MM.1S (cell line): Measurements from ENCODE around the gene BRD4.

ENCODE experiments used
- DNase-seq: peaks from one replicate; pipeline ENCODE4 v3.0.0-alpha.2; 2015
- H2AFZ ChIP-seq: fragments of 300-600 bp; sonication (generic); 2 replicates; pipeline ENCODE4 v1.6.0; 2016; ENCODE audit warnings: antibody characterized with exemption, low read length
- H3F3A ChIP-seq: fragments of 300-600 bp; sonication (generic); 2 replicates; pipeline ENCODE4 v1.6.1; 2016; ENCODE audit warnings: mild to moderate bottlenecking, antibody characterized with exemption, low read length, moderate library complexity, mixed read lengths; ENCODE audit not compliant: insufficient read depth
- H3K27ac ChIP-seq: fragments of 300-600 bp; sonication (generic); 2 replicates; pipeline ENCODE4 v1.5.1; 2016; ENCODE audit warnings: mild to moderate bottlenecking, low read length
- H3K27me3 ChIP-seq: fragments of 300-600 bp; sonication (generic); replicated peaks from 2 replicates; pipeline ENCODE4 v1.6.0; 2016; ENCODE audit warnings: low read length; ENCODE audit not compliant: insufficient read depth
- H3K36me3 ChIP-seq: fragments of 300-600 bp; sonication (generic); replicated peaks from 2 replicates; pipeline ENCODE4 v1.6.1; 2016; ENCODE audit warnings: mild to moderate bottlenecking, low read length, mixed read lengths; ENCODE audit not compliant: insufficient read depth
- H3K4me1 ChIP-seq: fragments of 300-600 bp; sonication (generic); 2 replicates; pipeline ENCODE4 v1.6.1; 2016; ENCODE audit warnings: low read length, mixed read lengths
- H3K4me2 ChIP-seq: fragments of 300-600 bp; sonication (generic); 2 replicates; pipeline ENCODE4 v1.6.0; 2016; ENCODE audit warnings: low read depth, low read length
- H3K4me3 ChIP-seq: fragments of 300-600 bp; sonication (generic); 2 replicates; pipeline ENCODE4 v1.5.1; 2016; ENCODE audit warnings: low read length, mixed read lengths
- H3K79me2 ChIP-seq: fragments of 300-600 bp; sonication (generic); 2 replicates; pipeline ENCODE4 v1.6.1; 2016; ENCODE audit warnings: mixed run types, low read length, mixed read lengths
- H3K9ac ChIP-seq: fragments of 300-600 bp; sonication (generic); 2 replicates; pipeline ENCODE4 v1.6.1; 2016; ENCODE audit warnings: low read length, mixed read lengths
- H3K9me2 ChIP-seq: fragments of 300-600 bp; sonication (generic); replicated peaks from 2 replicates; pipeline ENCODE4 v1.6.1; 2016; ENCODE audit warnings: mild to moderate bottlenecking, low read length, mixed read lengths; ENCODE audit not compliant: insufficient read depth
- H3K9me3 ChIP-seq: fragments of 300-600 bp; sonication (generic); replicated peaks from 2 replicates; pipeline ENCODE4 v1.6.1; 2016; ENCODE audit warnings: mild to moderate bottlenecking, low read length, mixed read lengths; ENCODE audit not compliant: insufficient read depth
- H4K20me1 ChIP-seq: fragments of 300-600 bp; sonication (generic); 2 replicates; pipeline ENCODE4 v1.6.1; 2016; ENCODE audit warnings: mild to moderate bottlenecking, low read length, moderate library complexity, mixed read lengths; ENCODE audit not compliant: insufficient read depth
- CTCF ChIP-seq: fragments of 300-600 bp; sonication (generic); IDR thresholded peaks from 2 replicates; pipeline ENCODE4 v1.5.1; 2016; ENCODE audit warnings: antibody characterized with exemption, low read length, mixed read lengths
- EZH2 ChIP-seq: fragments of 300-600 bp; sonication (generic); optimal IDR thresholded peaks from 2 replicates; pipeline ENCODE3; 2017; ENCODE audit warnings: low read depth, mild to moderate bottlenecking, antibody characterized with exemption, low read length, mixed read lengths
- EZH2phosphoT487 ChIP-seq: fragments of 300-600 bp; sonication (generic); IDR thresholded peaks from 2 replicates; pipeline ENCODE4 v1.6.1; 2018; ENCODE audit warnings: antibody characterized with exemption, low read length

BRD4 gene

GRCh38 chr19:15264061-15264932, 68.0 kb downstream of the BRD4 start:
- no peaks in the 10 kb centered on the region for H3K9me2 ChIP-seq
- H3K36me3 ChIP-seq: peaks cover 15% of the 10 kb centered on the region
- peaks cover 27% of the 10 kb centered on the region for H4K20me1 ChIP-seq
- TF ChIP-seq CTCF: peak; percentile 67
- TF ChIP-seq EZH2: no peak
- TF ChIP-seq EZH2phosphoT487: no peak
- no peak overlapping the region for H2AFZ ChIP-seq
- no peak overlapping the region for H3K9ac ChIP-seq
- H3K79me2 ChIP-seq: peaks cover 87% of the 10 kb centered on the region
- peaks cover 9% of the 10 kb centered on the region; the same call in 1 of the 2 replicates for H3K4me1 ChIP-seq
- no peak overlapping the region for H3K4me2 ChIP-seq
- no peaks in the 10 kb centered on the region for H3K9me3 ChIP-seq
- H3K27ac ChIP-seq: no peak overlapping the region
- DNase-seq: peak; percentile 40
- no peak overlapping the region for H3K4me3 ChIP-seq
- peaks cover 3% of the 10 kb centered on the region; the same call in 1 of the 2 replicates for H3F3A ChIP-seq
- no peaks in the 10 kb centered on the region for H3K27me3 ChIP-seq

GRCh38 chr19:15263361-15263985, 68.9 kb downstream of the BRD4 start:
- Histone ChIP-seq H3K9ac (no peak overlapping the region), H3K27ac (no peak overlapping the region), H3K9me2 (no peaks in the 10 kb centered on the region), H2AFZ (no peak overlapping the region), H3K27me3 (no peaks in the 10 kb centered on the region), H3K4me2 (no peak overlapping the region), H3K9me3 (no peaks in the 10 kb centered on the region), H4K20me1 (peaks cover 25% of the 10 kb centered on the region), H3K36me3 (peaks cover 20% of the 10 kb centered on the region), H3K4me1 (peaks cover 9% of the 10 kb centered on the region; the same call in 1 of the 2 replicates), H3K79me2 (peaks cover 87% of the 10 kb centered on the region), H3K4me3 (no peak overlapping the region), H3F3A (peaks cover 3% of the 10 kb centered on the region; the same call in 1 of the 2 replicates)
- DNase-seq: no peak
- TF ChIP-seq EZH2phosphoT487 (no peak), CTCF (no peak), EZH2 (no peak)

- peaks cover 9% of the 10 kb centered on the region; the same call in 1 of the 2 replicates for H3K4me1 ChIP-seq
- H2AFZ ChIP-seq: no peak overlapping the region
- H3K4me2 ChIP-seq: no peak overlapping the region
- H4K20me1 ChIP-seq: peaks cover 19% of the 10 kb centered on the region
- peaks cover 20% of the 10 kb centered on the region for H3K36me3 ChIP-seq
- no peaks in the 10 kb centered on the region for H3K27me3 ChIP-seq
- H3K4me3 ChIP-seq: no peak overlapping the region
- H3K27ac ChIP-seq: no peak overlapping the region
- no peak for DNase-seq
- H3K9me3 ChIP-seq: no peaks in the 10 kb centered on the region
- no peak for TF ChIP-seq CTCF
- no peak for TF ChIP-seq EZH2phosphoT487
- no peak for TF ChIP-seq EZH2
- H3F3A ChIP-seq: peaks cover 3% of the 10 kb centered on the region; the same call in 1 of the 2 replicates
- peaks cover 82% of the 10 kb centered on the region for H3K79me2 ChIP-seq
- H3K9ac ChIP-seq: no peak overlapping the region
- no peaks in the 10 kb centered on the region for H3K9me2 ChIP-seq
These were observed 70.3 kb downstream of the BRD4 start for GRCh38 chr19:15262011-15262410.
